Upper lobe of left lung (tissue), 4 donors: ENCODE data around the gene PDLIM5.

Experiments
- POLR2A ChIP-seq, 4 donors: fragments of 450-650 bp; IDR thresholded peaks; one replicate each; pipeline ENCODE4 v1.5.1; 2016 to 2017; ENCODE audit warnings: antibody characterized with exemption in 4 of 4, mild to moderate bottlenecking in 2 of 4
- POLR2AphosphoS5 ChIP-seq, 2 donors: sonication (generic); formaldehyde crosslinking; IDR thresholded peaks; one replicate each; pipeline ENCODE4 v1.5.1; 2017; ENCODE audit warnings: antibody characterized with exemption in 2 of 2
- TF ChIP-seq, protein P1 (sequence below), 6 experiments: fragments of 450-650 bp in 4 of 6; fragments of 200-600 bp in 2 of 6; sonication (generic) in 2 of 6; IDR thresholded peaks; one replicate each; pipeline ENCODE4 v1.5.1; 2016 to 2019; ENCODE audit warnings: antibody characterized with exemption in 6 of 6

DNA sequence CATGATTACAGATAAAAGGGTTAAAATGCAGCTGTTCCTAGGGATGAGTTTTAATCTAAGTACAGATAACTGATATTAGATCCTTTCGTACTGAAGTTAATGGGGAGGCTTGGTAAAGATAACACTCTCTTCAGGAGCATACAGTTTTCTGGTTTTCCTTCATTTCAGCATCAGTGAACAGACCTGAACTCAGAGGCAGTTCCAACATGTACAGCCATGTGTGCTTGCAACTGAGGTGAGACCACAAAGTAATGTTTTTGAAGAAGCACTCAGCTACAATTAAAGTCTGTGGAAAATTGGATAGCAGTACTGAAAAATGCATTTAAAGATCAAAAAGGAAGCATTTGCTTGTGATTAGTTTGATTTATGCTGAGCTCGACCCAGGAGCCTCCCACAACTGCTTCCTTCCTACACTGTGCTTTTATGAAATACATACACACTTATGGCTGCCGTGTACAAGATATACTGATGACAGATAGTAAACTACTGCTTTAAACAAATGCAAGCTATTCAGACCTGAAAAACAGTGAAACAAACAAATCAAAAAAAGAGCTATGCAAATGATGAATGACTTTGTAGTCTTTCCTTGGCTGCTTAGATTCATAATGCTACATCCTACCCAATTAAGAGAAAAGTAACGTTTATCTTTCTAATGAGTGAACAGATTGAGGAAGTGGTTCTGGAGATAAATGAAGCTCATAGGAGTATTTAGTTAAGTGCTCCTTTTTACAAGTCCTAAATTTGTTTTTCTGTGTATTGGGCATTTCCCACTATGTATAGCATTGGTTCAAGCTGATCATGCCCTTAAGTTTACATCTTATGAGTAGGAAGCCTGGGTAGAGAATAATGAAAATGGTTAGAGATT, 68.4 kb downstream of the PDLIM5 start:
- TF ChIP-seq, protein P1, sequence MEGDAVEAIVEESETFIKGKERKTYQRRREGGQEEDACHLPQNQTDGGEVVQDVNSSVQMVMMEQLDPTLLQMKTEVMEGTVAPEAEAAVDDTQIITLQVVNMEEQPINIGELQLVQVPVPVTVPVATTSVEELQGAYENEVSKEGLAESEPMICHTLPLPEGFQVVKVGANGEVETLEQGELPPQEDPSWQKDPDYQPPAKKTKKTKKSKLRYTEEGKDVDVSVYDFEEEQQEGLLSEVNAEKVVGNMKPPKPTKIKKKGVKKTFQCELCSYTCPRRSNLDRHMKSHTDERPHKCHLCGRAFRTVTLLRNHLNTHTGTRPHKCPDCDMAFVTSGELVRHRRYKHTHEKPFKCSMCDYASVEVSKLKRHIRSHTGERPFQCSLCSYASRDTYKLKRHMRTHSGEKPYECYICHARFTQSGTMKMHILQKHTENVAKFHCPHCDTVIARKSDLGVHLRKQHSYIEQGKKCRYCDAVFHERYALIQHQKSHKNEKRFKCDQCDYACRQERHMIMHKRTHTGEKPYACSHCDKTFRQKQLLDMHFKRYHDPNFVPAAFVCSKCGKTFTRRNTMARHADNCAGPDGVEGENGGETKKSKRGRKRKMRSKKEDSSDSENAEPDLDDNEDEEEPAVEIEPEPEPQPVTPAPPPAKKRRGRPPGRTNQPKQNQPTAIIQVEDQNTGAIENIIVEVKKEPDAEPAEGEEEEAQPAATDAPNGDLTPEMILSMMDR (IDR thresholded peaks at IDR 0.05), result no peak
- no peak for TF ChIP-seq POLR2A (IDR thresholded peaks at IDR 0.05)
- no peak for TF ChIP-seq POLR2AphosphoS5 (IDR thresholded peaks at IDR 0.05)
